Stimulated activated CD4-positive, alpha-beta T cell treated with anti-CD3 and anti-CD28 coated beads, TNF-alpha, amount 100 ng/mL, for 4 hours (primary cell): ENCODE data around the gene UST.
"Not testable (repeated sequence)": the region's sequence is repeated elsewhere in the genome, so short reads cannot be mapped to it uniquely, and the experiment has no call there.

Source experiments
- DNase-seq, 3 experiments: peaks; one replicate each; pipeline ENCODE4 v3.0.0-alpha.2; 2020; ENCODE audit warnings: low read depth in 3 of 3

Gene UST

DNA sequence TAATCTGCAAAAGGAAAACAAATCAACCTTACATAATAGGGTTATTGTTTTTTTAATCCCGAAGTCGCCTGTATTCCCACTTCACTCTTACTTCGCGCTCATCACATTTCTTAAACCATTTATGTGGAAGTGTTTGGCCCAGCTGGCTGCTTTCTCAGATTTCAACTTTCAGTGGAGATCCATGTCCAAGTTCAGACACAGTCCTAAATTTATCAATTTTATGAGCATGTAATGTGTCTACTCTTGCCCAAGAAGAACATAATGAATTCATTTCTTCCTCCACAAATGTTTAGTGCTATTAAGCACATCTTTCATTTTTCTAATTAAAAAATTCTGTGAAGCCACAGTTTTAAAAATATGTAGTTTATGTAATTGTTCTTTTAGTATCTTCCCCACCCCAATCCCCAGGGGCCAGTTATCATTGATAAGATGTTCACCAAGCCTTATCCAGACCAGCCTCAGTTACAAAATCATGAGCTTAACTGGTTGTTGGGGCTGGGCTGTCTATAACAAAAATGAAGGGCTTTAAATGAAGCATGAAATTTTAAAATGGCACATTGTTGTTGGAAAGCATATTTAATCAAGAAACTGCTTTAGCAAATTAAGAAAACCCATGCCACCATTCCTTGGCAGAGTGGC, 151.7 kb downstream of the UST start:
- no peak for DNase-seq

DNA sequence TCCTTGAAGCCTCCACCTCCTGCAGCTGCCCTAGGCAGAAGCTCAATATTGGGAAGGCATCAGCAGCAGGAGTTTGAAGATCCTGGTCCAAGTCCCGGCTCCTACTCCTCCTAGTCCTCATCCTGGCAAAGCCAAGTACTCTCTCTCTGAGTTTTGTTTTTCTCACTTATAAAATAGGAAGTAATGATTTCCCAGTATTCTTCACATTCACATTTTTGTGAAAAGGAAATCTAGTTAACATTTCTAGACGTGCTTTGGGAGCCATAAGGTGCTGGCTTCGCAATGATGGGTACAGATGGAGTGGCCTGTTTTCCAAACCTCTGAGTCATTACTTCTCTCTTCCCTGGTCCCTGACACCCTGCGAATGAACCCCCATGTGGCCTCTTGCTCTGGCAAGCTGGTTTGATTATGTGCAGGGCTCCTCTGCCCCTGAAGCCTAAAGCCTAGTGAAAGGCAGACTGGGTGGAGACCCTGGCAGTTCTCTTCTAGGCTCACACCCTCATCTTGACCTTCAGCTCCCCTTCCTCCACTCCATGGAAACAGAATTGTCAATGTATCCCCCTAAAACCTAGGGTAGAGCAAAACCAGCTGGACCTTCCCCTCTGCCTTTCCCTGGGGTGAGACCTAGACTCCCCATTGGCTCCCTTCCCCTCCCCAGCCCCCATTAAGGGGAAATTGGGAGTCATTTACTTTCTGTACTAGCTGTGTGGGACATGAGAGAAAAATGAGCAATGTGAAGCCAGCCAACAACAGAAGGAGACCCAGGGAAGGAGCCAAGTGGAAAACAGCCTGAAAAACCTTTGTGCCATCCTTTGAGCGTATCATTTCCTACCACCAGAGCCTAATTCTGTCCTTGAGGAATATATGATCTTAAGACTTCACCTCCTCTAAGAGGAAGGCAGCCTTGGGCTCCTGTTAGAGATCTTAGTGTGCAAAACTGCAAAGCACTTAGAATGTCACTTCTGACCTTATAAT, 158.4 kb downstream of the UST start:
- DNase-seq = no peak

GRCh38 chr6:148905901-148906300, 159.1 kb downstream of the UST start:
- no peak for DNase-seq

GRCh38 chr6:148906386-148906785, 159.6 kb downstream of the UST start:
- DNase-seq = no peak

GRCh38 chr6:148907573-148907972, 160.7 kb downstream of the UST start:
- no peak for DNase-seq

DNA sequence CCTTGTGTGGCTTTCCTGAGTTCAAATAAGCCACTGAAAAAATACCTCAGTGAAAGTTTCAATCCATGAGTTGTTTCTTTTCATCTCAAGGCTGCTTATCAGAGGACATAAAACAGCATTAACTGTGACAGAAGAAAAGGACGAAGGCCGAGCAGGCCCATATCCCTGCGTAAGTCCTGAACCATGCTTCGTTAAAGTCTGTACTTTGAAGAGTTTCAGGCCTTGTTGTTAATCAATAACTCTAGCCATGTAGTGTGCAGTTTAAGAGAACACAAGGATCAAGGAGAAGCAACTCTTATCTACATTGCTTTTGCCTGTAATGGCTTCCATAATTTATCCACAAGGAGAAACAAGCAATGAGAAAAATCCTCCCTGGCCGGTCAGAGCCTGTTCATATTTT, 165.4 kb downstream of the UST start:
- no peak for DNase-seq

- no peak for DNase-seq
Observed at GRCh38 chr6:148915810-148916209, 169.0 kb downstream of the UST start.

GRCh38 chr6:148916485-148916884, 169.7 kb downstream of the UST start:
- not testable (repeated sequence) for DNase-seq

GRCh38 chr6:148924226-148925012, 177.6 kb downstream of the UST start:
- no peak for DNase-seq

DNA sequence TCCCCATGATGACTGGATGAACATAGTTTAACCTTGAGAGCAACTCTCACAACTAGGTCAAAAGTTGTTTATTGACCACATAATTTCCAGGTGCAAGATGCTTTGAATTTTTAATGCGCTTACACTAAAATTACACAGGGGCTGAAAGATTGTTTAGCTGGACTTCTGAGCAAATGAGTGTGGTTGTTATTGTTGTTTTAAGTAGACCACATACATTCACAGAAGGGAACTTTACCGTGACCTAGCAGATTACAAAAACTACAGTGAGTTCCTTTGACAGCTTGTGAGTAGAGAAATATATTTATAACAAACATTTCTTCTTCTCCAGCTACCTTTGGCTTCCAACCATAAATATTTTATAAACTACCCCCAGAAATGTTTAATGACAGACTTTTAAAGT, 178.9 kb downstream of the UST start:
- no peak for DNase-seq

DNA sequence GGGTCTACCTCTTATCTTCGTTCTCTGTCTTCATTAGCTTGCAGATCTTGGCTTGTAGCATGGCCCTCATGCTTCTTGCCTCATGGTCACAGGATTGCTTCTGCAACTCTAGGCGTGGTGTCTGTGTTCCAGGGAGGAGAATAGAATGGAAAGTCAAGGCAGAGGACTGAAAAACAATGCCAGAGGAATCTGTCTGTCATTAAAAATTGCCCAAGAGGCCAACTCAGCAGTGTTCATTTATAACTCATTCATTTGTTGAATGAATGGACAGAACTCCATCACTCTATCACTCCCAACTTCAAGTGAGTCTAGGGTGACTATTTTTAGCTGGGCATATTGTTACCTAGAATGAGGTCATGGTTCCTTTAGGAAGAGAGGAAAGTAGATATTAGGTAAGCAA, 179.6 kb downstream of the UST start:
- no peak for DNase-seq

DNA sequence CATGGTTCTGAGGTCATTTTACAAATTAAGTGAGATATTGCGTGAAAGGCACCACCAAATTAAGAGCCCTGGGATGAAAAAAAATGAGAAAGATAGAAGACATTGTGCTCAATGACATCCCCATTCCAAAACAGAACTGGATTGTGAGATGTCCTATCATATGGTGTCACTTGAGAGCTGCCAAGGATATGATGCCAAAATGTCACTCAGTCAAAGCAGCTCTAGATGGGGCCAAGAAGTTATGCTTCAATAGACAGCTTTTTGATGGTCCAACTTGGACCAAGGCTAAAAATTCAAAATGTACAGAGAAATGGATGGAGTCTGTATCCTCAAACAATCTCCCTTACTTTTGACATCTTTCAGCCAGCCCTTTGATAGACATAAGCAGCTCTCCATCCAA, 180.8 kb downstream of the UST start:
- DNase-seq = no peak

- DNase-seq = no peak
Observed at GRCh38 chr6:148928811-148929210, 182.0 kb downstream of the UST start.

DNA sequence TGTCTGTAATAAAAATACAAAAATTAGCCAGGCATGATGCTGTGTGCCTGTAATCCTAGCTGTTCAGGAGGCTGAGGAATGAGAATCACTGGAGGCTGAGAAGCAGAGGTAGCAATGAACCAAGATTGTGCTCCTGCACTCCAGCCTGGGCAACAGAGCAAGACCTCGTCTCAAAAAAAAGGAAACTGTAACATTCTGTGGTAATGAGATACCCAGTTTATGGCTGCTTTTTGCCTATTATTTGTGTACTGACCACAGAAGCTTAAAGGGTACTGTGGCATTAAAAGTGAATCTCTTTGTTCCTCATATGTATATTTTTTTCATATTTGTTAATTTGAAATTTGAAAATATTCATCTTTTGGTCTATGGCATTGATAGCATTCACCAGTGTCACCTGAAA, 185.4 kb downstream of the UST start:
- DNase-seq = no peak

GRCh38 chr6:148932731-148933130, 185.9 kb downstream of the UST start:
- DNase-seq = no peak

DNA sequence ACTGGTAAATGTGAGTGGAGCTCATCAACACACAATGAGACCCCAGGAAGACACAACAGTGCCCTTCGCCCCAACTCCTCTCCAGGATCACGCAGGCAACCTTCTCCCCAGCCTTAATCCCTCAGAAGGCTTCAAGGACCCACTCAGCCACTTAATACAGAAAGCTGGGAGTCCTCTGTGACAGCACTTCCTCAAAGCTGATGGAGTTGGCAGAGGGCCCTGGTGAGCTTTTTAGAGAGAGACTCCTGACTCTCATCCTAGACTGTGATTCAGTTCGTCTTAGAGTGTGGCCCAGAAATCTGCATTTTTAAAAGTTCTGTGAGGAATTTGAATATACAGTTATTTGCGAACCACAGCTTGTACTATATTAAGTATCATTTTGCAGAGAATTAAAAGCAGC, 187.7 kb downstream of the UST start:
- DNase-seq = no peak

GRCh38 chr6:148934961-148935360, 188.1 kb downstream of the UST start:
- DNase-seq = no peak

DNA sequence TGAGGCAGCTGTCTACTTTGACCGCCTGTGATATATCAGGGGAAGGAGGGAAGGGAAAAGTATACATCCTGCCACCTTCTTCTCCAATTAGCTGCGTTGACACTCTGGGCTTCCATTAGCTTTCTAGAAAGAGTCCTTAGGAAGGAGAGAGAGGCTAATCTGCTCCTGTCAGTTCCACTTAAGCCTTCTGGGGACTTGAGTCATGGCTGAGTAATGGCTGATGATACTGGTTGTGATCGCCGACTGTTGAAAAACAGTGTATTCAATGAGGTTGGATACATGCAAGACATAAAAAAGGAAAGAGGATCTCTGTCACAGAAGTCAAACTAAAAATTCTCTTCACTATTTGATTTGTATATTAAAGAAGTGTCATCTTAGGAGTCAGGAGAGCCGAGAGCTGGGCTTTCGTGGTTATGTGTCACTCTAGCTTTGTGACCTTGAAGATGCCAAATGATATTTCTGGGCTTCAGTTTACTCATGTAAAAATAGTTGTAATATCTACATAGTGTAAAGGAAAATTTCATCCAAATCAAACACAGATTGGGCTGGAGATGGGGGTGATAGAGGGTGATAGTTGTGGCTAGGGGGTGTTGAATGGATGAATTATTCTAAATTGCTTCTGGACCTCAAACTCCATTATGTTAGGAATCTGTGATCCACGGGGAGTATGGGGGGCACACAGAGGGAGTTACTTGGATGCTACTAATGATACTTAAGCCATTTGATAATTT, 189.0 kb downstream of the UST start:
- no peak for DNase-seq

DNA sequence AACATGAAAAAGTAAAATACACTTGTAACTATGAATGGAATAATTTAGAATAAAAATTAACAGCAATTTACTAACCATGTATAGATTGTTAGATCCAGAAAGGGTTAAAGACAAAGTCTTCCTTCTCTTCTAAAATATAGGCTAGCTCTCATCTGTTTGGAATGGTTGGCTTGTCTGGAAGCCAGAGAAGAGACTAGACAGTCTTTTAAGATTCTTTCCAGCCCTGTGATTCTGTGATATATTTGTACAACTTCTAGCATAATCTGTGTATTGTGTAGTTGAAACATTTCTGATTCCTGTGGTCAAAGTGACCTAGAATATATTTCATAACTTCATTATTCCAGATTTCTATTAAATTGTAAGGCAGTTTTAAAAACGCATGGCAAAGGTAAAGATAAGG, 196.6 kb downstream of the UST start:
- DNase-seq = no peak

DNA sequence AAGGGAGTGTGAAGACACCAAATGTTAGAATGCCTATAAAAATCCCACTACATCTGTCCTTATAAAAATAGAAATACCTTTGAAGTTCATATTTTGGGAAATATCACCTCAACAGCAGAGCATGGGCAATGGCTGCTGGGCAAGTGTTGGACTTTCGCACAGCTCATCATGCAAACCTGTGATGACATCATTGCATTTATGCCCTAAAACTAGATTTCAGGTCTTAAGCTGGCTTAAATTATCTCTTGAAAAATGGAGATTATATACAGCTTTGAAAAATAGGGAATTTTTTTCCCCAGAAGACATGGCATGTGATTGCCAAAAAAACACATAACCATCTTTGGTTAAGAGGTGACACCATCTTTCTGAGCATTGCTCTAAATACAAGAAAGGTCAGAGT, 197.8 kb downstream of the UST start:
- no peak for DNase-seq

- DNase-seq = no peak
Observed at GRCh38 chr6:148945301-148946021, 198.6 kb downstream of the UST start.
